SK-N-SH treated with all-trans-retinoic acid at 6 μM for 48 hours (cell line): ENCODE data around the gene MRPL21.

Experiments used
- CREB5 ChIP-seq: fragments of 250-450 bp; sonication (Bioruptor Pico); IDR thresholded peaks from 2 replicates; pipeline ENCODE4 v1.5.1; 2020; ENCODE audit warnings: low read depth, mild to moderate bottlenecking, moderate library complexity
- PATZ1 ChIP-seq: fragments of 250-450 bp; sonication (Bioruptor Pico); IDR thresholded peaks from 2 replicates; pipeline ENCODE4 v1.8.0; 2020; ENCODE audit warnings: mild to moderate bottlenecking, moderate library complexity, borderline replicate concordance

GRCh38 chr11:68842427-68843051 lies 61.1 kb downstream of the MRPL21 start:
- TF ChIP-seq PATZ1 (CRISPR knock-in tag) (no peak), CREB5 (CRISPR knock-in tag) (no peak)
